Liver (tissue), 9 donors: ENCODE results near the gene CDH13. TPM values are rescaled to one million over a fixed set of nuclear protein-coding genes. Genes with fewer than 3 reads are reported as not detected.

ENCODE experiments used
- DNase-seq: peaks from one replicate; pipeline ENCODE4 v3.0.0-alpha.2; 2017; ENCODE audit warnings: low spot score
- H3K27ac ChIP-seq, 2 donors: one replicate each; pipeline ENCODE4 v1.7.0; 2013; ENCODE audit warnings: inconsistent platforms in 2 of 2, low read length in 2 of 2, control low read depth in 1 of 2, low read depth in 1 of 2, mild to moderate bottlenecking in 1 of 2
- H3K27me3 ChIP-seq, 4 donors: one replicate each; pipeline versions ENCODE4 v1.6.1 to v1.7.0; 2013; ENCODE audit warnings: low read length in 3 of 4, inconsistent platforms in 1 of 4, mild to moderate bottlenecking in 1 of 4, moderate library complexity in 1 of 4; ENCODE audit not compliant: control insufficient read depth in 4 of 4, insufficient read depth in 4 of 4
- H3K36me3 ChIP-seq, 4 donors: one replicate each; pipeline versions ENCODE4 v1.6.1 to v1.7.0; 2013; ENCODE audit warnings: low read length in 3 of 4, mild to moderate bottlenecking in 3 of 4, low read depth in 1 of 4, moderate library complexity in 1 of 4; ENCODE audit not compliant: control insufficient read depth in 4 of 4, insufficient read depth in 3 of 4
- H3K4me1 ChIP-seq, 4 donors: one replicate each; pipeline versions ENCODE4 v1.6.1 to v1.7.0; 2013; ENCODE audit warnings: low read length in 3 of 4, mild to moderate bottlenecking in 3 of 4, moderate library complexity in 1 of 4; ENCODE audit not compliant: control insufficient read depth in 4 of 4, insufficient read depth in 4 of 4
- H3K4me3 ChIP-seq, 3 donors: one replicate each; pipeline versions ENCODE4 v1.6.1 to v1.7.0; 2013; ENCODE audit warnings: low read length in 3 of 3, control low read depth in 1 of 3, low read depth in 1 of 3, mild to moderate bottlenecking in 1 of 3
- H3K9ac ChIP-seq, 2 donors: one replicate each; pipeline ENCODE4 v1.7.0; 2013; ENCODE audit warnings: low read length in 2 of 2, mild to moderate bottlenecking in 2 of 2, moderate library complexity in 2 of 2, control low read depth in 1 of 2, low read depth in 1 of 2
- H3K9me3 ChIP-seq, 4 donors: one replicate each; pipeline versions ENCODE4 v1.6.1 to v1.7.0; 2013; ENCODE audit warnings: low read length in 3 of 4; ENCODE audit not compliant: control insufficient read depth in 4 of 4
- ATF3 ChIP-seq: IDR thresholded peaks from 2 replicates; pipeline ENCODE4 v1.6.1; 2016; ENCODE audit warnings: antibody characterized with exemption
- CTCF ChIP-seq: fragments of 150-350 bp; IDR thresholded peaks from 2 replicates; pipeline ENCODE4 v1.5.1; 2017; ENCODE audit warnings: improper control_type of control experiment, low read depth, low read length; ENCODE audit not compliant: missing input control
- EGR1 ChIP-seq, 2 donors: IDR thresholded peaks; 2 replicates each; pipeline ENCODE4 v1.6.1; 2016 to 2018; ENCODE audit warnings: antibody characterized with exemption in 2 of 2, low read depth in 2 of 2
- FOXA1 ChIP-seq: IDR thresholded peaks from 2 replicates; pipeline ENCODE4 v1.6.1; 2016; ENCODE audit warnings: antibody characterized with exemption
- FOXA2 ChIP-seq: IDR thresholded peaks from 2 replicates; pipeline ENCODE4 v1.6.1; 2016; ENCODE audit warnings: antibody characterized with exemption
- GABPA ChIP-seq, 2 donors: IDR thresholded peaks in 1 of 2; conservative IDR thresholded peaks in 1 of 2; 2 replicates each; pipeline ENCODE4 v1.6.1; 2016; ENCODE audit warnings: antibody characterized with exemption in 2 of 2, mild to moderate bottlenecking in 1 of 2, moderate library complexity in 1 of 2
- HNF4A ChIP-seq, 2 donors: conservative IDR thresholded peaks; 2 replicates each; pipeline ENCODE4 v1.6.1; 2016; ENCODE audit warnings: antibody characterized with exemption in 2 of 2, mild to moderate bottlenecking in 2 of 2
- JUND ChIP-seq, 2 donors: IDR thresholded peaks; 2 replicates each; pipeline ENCODE4 v1.6.1; 2016; ENCODE audit warnings: antibody characterized with exemption in 2 of 2
- NR2F2 ChIP-seq: IDR thresholded peaks from 2 replicates; pipeline ENCODE4 v1.6.1; 2016; ENCODE audit warnings: antibody characterized with exemption
- RAD21 ChIP-seq, 2 donors: IDR thresholded peaks; 2 replicates each; pipeline ENCODE4 v1.6.1; 2016; ENCODE audit warnings: antibody characterized with exemption in 2 of 2, mild to moderate bottlenecking in 2 of 2
- RXRA ChIP-seq, 2 donors: IDR thresholded peaks; 2 replicates each; pipeline ENCODE4 v1.6.1; 2017 to 2018; ENCODE audit warnings: antibody characterized with exemption in 2 of 2, mild to moderate bottlenecking in 1 of 2
- SP1 ChIP-seq: IDR thresholded peaks from 2 replicates; pipeline ENCODE4 v1.6.1; 2018; ENCODE audit warnings: antibody characterized with exemption, mild to moderate bottlenecking
- TAF1 ChIP-seq: conservative IDR thresholded peaks from 2 replicates; pipeline ENCODE4 v1.6.1; 2016; ENCODE audit warnings: antibody characterized with exemption, mild to moderate bottlenecking
- YY1 ChIP-seq: IDR thresholded peaks from 2 replicates; pipeline ENCODE4 v1.6.1; 2016; ENCODE audit warnings: antibody characterized with exemption, mild to moderate bottlenecking
- ZBTB33 ChIP-seq: IDR thresholded peaks from 2 replicates; pipeline ENCODE4 v1.6.1; 2016; ENCODE audit warnings: antibody characterized with exemption
- WGBS: extraction: QIAGEN DNeasy Blood & Tissue Kit; methylation state at CpG from one replicate; pipeline ENCODE4 v1.1.7; 2013; 5-methylcytosine and 5-hydroxymethylcytosine counted together
- polyA plus RNA-seq, 2 donors: library from polyadenylated mRNA; stranded (reverse) in 1 of 2; unstranded in 1 of 2; fragments of 200-250 nt in 1 of 2; fragments of >200 nt in 1 of 2; fragmentation: Nextera tagmentation in 1 of 2; extraction: Ambion mirVana in 1 of 2; gene quantifications; one replicate each; pipeline versions ENCODE4 v1.2.1 to v1.2.3, GENCODE V29; 2013 to 2015
- total RNA-seq, 2 donors: library from RNA; depleted of rRNA; stranded (reverse); fragments of >200 nt; gene quantifications; one replicate each; pipeline ENCODE4 v1.2.3, GENCODE V29; 2014
- TF ChIP-seq, protein P1 (sequence below): IDR thresholded peaks from 2 replicates; pipeline ENCODE4 v1.6.1; 2016; ENCODE audit warnings: antibody characterized with exemption, mild to moderate bottlenecking
- donor health status: healthy.
- donor health status: healthy.
- donor health status: healthy.
- donor health status: healthy.
- donor health status: healthy.

CDH13 gene
- total and polyA plus RNA-seq, 4 donors: 0.21 to 1.5 (median 0.58) TPM

- Histone ChIP-seq H3K36me3 (no peaks in the 10 kb centered on the region), H3K4me1 (no peaks in the 10 kb centered on the region), H3K4me3 (no peak overlapping the region), H3K27ac (no peak overlapping the region), H3K9ac (no peak overlapping the region), H3K9me3 (no peaks in the 10 kb centered on the region), H3K27me3 (no peaks in the 10 kb centered on the region)
- TF ChIP-seq NR2F2: no peak
- TF ChIP-seq RXRA (IDR thresholded peaks at IDR 0.05): no peak
- no peak for TF ChIP-seq EGR1 (IDR thresholded peaks at IDR 0.05; ENCODE audit: low read depth in 2 of 2)
- TF ChIP-seq GABPA (IDR thresholded peaks at IDR 0.05 in 1 of 2, conservative IDR thresholded peaks at IDR 0.05 in 1 of 2): no peak
- WGBS: 66% methylated on average over 3 of the region's 3 CpGs
- DNase-seq: no peak
These were observed 738.4 kb downstream of the CDH13 start for GRCh38 chr16:83365166-83365565.

DNA sequence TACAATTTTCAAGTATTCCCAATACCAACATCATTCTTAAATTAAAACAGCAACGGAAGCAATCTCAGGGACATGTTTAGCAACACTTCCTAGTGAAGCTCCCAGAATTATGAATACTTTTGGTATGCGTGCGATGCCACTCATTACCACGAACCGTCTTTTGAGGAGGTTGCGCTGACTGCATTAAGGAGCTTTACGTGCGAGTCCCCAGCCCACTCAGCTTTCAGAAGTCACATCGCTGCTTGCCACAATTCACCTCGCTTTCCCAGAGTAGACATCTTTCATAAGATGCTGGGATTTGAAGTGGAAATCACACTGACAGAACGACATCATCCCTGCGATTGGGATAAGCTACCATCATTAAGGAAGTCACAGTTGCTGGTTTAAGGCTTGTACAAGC, 739.5 kb downstream of the CDH13 start:
- Histone ChIP-seq H3K9ac (no peak overlapping the region), H3K27ac (no peak overlapping the region), H3K27me3 (no peaks in the 10 kb centered on the region), H3K4me1 (no peaks in the 10 kb centered on the region), H3K4me3 (no peak overlapping the region), H3K9me3 (no peaks in the 10 kb centered on the region), H3K36me3 (no peaks in the 10 kb centered on the region)
- WGBS: 88% methylated on average over 12 of the region's 12 CpGs
- DNase-seq: no peak
- TF ChIP-seq JUND (IDR thresholded peaks at IDR 0.05) (no peak), ZBTB33 (no peak), RAD21 (IDR thresholded peaks at IDR 0.05) (no peak)

DNA sequence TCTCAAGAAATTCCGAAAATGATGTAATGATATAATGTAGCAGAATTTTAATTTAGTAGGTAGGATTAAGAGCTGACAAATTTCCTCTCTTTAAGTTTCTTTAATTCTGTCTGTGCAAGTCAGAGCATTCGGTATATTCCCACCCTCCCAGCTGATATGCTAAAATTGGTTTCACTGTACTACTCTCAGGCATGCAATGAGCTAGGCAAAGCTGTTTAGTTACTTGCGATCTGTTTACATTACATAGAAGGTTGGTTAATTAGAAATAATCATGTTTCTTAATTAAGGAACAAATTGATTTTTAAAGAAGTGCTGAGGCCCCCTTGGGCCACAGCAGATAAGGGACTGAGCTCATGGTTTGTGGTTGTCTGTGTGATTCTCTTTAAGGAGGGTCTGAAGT, 748.2 kb downstream of the CDH13 start:
- H3K27me3 ChIP-seq: peaks cover 0 to 6% (median 0%) of the 10 kb centered on the region in 4 donors
- no peak overlapping the region for H3K4me3 ChIP-seq
- no peaks in the 10 kb centered on the region for H3K9me3 ChIP-seq
- no peak for DNase-seq
- TF ChIP-seq JUND (IDR thresholded peaks at IDR 0.05): no peak
- TF ChIP-seq HNF4A (conservative IDR thresholded peaks at IDR 0.05): no peak
- TF ChIP-seq YY1: no peak
- TF ChIP-seq, protein P1, sequence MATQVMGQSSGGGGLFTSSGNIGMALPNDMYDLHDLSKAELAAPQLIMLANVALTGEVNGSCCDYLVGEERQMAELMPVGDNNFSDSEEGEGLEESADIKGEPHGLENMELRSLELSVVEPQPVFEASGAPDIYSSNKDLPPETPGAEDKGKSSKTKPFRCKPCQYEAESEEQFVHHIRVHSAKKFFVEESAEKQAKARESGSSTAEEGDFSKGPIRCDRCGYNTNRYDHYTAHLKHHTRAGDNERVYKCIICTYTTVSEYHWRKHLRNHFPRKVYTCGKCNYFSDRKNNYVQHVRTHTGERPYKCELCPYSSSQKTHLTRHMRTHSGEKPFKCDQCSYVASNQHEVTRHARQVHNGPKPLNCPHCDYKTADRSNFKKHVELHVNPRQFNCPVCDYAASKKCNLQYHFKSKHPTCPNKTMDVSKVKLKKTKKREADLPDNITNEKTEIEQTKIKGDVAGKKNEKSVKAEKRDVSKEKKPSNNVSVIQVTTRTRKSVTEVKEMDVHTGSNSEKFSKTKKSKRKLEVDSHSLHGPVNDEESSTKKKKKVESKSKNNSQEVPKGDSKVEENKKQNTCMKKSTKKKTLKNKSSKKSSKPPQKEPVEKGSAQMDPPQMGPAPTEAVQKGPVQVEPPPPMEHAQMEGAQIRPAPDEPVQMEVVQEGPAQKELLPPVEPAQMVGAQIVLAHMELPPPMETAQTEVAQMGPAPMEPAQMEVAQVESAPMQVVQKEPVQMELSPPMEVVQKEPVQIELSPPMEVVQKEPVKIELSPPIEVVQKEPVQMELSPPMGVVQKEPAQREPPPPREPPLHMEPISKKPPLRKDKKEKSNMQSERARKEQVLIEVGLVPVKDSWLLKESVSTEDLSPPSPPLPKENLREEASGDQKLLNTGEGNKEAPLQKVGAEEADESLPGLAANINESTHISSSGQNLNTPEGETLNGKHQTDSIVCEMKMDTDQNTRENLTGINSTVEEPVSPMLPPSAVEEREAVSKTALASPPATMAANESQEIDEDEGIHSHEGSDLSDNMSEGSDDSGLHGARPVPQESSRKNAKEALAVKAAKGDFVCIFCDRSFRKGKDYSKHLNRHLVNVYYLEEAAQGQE: no peak
- TF ChIP-seq EGR1 (IDR thresholded peaks at IDR 0.05; ENCODE audit: low read depth in 2 of 2): no peak
- no peak for TF ChIP-seq FOXA2
- no peak for TF ChIP-seq CTCF
- no peak for TF ChIP-seq RXRA (IDR thresholded peaks at IDR 0.05)
- no peak for TF ChIP-seq SP1
- TF ChIP-seq RAD21 (IDR thresholded peaks at IDR 0.05): no peak
- TF ChIP-seq FOXA1: no peak
- no peak for TF ChIP-seq NR2F2
- TF ChIP-seq ATF3: no peak
- no peak for TF ChIP-seq TAF1
- no peak for TF ChIP-seq GABPA (IDR thresholded peaks at IDR 0.05 in 1 of 2, conservative IDR thresholded peaks at IDR 0.05 in 1 of 2)
- no peak for TF ChIP-seq ZBTB33
- H3K9ac ChIP-seq: no peak overlapping the region
- no peaks in the 10 kb centered on the region for H3K4me1 ChIP-seq
- WGBS: 60% methylated on average over 3 of the region's 3 CpGs
- no peaks in the 10 kb centered on the region for H3K36me3 ChIP-seq
- no peak overlapping the region for H3K27ac ChIP-seq
